Measurements from ENCODE around the gene CELF2. TPM values are rescaled to one million over a fixed set of nuclear protein-coding genes. Genes with fewer than 3 reads are reported as not detected.
A peak's percentile ranks its signal among the peaks of the same experiment; 100 is the strongest.

The CELF2 gene
- total RNA-seq, 4 donors from 2014 or later, result 27.0 to 44.1 (median 31.3) TPM

- in situ Hi-C loops (cut with MboI; ENCODE audit: low pct_ligation_motif_present in 1 of 4, low pct_unique_long_range_greater_than_20kb in 1 of 4, low sequenced_read_pairs in 3 of 4) (no loop called here), intact Hi-C loops (cut with DNase I; ENCODE audit: low total_unique reads) (no loop called here)
- H3K4me1 ChIP-seq, result no peaks in the 10 kb centered on the region
- 88 to 90% methylated on average over 7 to 16 of the region's 16 CpGs for WGBS, 2 donors (ENCODE audit: low coverage in 1 of 2)
- DNase-seq, result no peak
- TF ChIP-seq POLR2AphosphoS5 (IDR thresholded peaks at IDR 0.05) (no peak), EP300 (IDR thresholded peaks at IDR 0.05; ENCODE audit: low read depth) (no peak), POLR2A (IDR thresholded peaks at IDR 0.05) (no peak)
- TF ChIP-seq, protein P1, sequence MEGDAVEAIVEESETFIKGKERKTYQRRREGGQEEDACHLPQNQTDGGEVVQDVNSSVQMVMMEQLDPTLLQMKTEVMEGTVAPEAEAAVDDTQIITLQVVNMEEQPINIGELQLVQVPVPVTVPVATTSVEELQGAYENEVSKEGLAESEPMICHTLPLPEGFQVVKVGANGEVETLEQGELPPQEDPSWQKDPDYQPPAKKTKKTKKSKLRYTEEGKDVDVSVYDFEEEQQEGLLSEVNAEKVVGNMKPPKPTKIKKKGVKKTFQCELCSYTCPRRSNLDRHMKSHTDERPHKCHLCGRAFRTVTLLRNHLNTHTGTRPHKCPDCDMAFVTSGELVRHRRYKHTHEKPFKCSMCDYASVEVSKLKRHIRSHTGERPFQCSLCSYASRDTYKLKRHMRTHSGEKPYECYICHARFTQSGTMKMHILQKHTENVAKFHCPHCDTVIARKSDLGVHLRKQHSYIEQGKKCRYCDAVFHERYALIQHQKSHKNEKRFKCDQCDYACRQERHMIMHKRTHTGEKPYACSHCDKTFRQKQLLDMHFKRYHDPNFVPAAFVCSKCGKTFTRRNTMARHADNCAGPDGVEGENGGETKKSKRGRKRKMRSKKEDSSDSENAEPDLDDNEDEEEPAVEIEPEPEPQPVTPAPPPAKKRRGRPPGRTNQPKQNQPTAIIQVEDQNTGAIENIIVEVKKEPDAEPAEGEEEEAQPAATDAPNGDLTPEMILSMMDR (IDR thresholded peaks at IDR 0.05), result no peak
- H3K36me3 ChIP-seq, result no peaks in the 10 kb centered on the region
- H3K27me3 ChIP-seq, result no peaks in the 10 kb centered on the region
- H3K4me3 ChIP-seq, result no peak overlapping the region
- H3K27ac ChIP-seq, result no peak overlapping the region
- H3K9me3 ChIP-seq, result no peaks in the 10 kb centered on the region
Measured at GRCh38 chr10:11007476-11008020, 10.1 kb upstream of the CELF2 start.

DNA sequence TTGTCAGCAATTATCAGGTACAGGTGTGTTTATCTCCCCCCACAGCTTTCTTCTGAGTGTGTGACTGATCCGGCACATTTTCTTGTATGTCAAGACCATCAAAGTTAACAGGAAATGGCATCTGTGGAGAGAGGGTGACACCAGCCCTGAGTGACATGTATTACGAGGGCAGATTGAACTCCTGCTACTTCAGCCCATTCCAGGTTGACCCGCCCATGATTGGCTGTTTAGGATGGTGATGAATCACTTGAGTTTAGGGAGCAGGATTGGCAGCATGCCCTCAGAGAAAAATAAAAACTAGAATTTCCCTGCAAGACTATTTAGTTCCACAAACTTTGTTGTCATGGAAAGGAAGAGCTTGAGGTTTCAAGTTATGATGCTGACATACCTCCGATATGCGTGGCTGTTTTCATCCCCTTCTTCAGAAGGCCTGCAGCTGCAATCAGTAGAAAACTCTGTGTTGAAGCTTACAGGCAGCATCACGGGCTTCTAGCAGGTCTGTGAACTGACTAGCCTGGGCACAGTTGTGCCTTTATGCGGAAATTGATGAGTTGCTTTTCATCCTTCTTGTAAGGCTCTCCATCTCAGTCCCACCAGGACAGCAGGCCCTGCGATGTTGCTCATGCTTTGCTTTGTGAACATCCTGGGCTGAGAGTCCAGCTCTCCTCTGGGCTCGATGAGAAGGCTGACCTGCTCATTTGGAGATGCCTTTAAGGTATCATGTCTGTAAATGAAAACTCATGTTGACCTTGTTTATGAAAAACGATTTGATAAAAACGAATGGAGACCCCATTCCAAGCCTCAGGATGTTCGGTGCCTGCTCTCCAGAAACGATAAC lies 8.0 kb upstream of the CELF2 start:
- H3K4me1 ChIP-seq, result peaks cover 0 to 16% (median 6%) of the 10 kb centered on the region in 4 donors
- intact Hi-C loops (cut with DNase I; ENCODE audit: low total_unique reads), result no loop called here
- peak overlapping the region in 1 of 4 donors; percentile 40 for H3K27ac ChIP-seq
- TF ChIP-seq, protein P1 (IDR thresholded peaks at IDR 0.05), result no peak
- no peak for TF ChIP-seq EP300 (IDR thresholded peaks at IDR 0.05; ENCODE audit: low read depth)
- no peak for TF ChIP-seq POLR2AphosphoS5 (IDR thresholded peaks at IDR 0.05)
- TF ChIP-seq POLR2A (IDR thresholded peaks at IDR 0.05), result no peak
- H3K27me3 ChIP-seq, result no peaks in the 10 kb centered on the region
- no peak overlapping the region for H3K4me3 ChIP-seq
- WGBS, 2 donors (ENCODE audit: low coverage in 1 of 2), result 74 to 80% methylated on average over 9 to 13 of the region's 13 CpGs
- H3K36me3 ChIP-seq, result no peaks in the 10 kb centered on the region
- in situ Hi-C loops (cut with MboI; ENCODE audit: low pct_ligation_motif_present in 1 of 4, low pct_unique_long_range_greater_than_20kb in 1 of 4, low sequenced_read_pairs in 3 of 4), result no loop called here
- H3K9me3 ChIP-seq, result no peaks in the 10 kb centered on the region
- no peak for DNase-seq

GRCh38 chr10:11010582-11010981 lies 7.1 kb upstream of the CELF2 start:
- no peaks in the 10 kb centered on the region for H3K9me3 ChIP-seq
- in situ Hi-C loops (cut with MboI; ENCODE audit: low pct_ligation_motif_present in 1 of 4, low pct_unique_long_range_greater_than_20kb in 1 of 4, low sequenced_read_pairs in 3 of 4), result no loop called here
- DNase-seq, result no peak
- no peaks in the 10 kb centered on the region for H3K27me3 ChIP-seq
- intact Hi-C loops (cut with DNase I; ENCODE audit: low total_unique reads), result no loop called here
- TF ChIP-seq POLR2AphosphoS5 (IDR thresholded peaks at IDR 0.05), result peak; percentile 47 to 73 (median 60)
- TF ChIP-seq, protein P1 (IDR thresholded peaks at IDR 0.05), result no peak
- H3K4me3 ChIP-seq, result no peak overlapping the region
- H3K36me3 ChIP-seq, result no peaks in the 10 kb centered on the region
- WGBS, 2 donors (ENCODE audit: low coverage in 1 of 2), result 75 to 76% methylated on average over 6 of the region's 6 CpGs
- peak overlapping the region in 1 of 4 donors; percentile 40 for H3K27ac ChIP-seq
- H3K4me1 ChIP-seq, result peaks cover 0 to 25% (median 11%) of the 10 kb centered on the region in 4 donors

DNA sequence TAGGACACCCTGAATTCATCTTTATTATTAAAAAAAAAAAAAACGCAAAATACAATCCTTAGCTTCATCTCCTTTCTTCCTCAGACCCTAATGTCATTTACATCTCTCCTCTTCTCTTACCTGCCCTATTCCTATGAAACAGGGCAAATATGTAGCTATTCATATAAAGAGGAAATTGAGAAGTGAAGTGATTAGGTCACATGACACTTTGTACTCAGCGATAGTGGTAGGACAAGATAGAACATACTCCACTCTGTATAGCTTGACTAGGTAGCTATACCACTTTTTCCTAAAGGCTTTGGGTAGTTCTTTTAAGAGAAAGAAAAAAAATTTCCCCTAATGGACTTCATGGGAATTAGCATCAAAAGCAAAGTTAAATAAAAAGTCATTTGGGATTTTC lies 6.2 kb upstream of the CELF2 start:
- H3K4me3 ChIP-seq, result no peak overlapping the region
- no peaks in the 10 kb centered on the region for H3K36me3 ChIP-seq
- no peak overlapping the region for H3K27ac ChIP-seq
- H3K27me3 ChIP-seq, result no peaks in the 10 kb centered on the region
- H3K4me1 ChIP-seq, result peaks cover 0 to 26% (median 12%) of the 10 kb centered on the region in 4 donors
- no peak for TF ChIP-seq POLR2AphosphoS5 (IDR thresholded peaks at IDR 0.05)
- no peak for TF ChIP-seq EP300 (IDR thresholded peaks at IDR 0.05; ENCODE audit: low read depth)
- TF ChIP-seq, protein P1 (IDR thresholded peaks at IDR 0.05), result no peak
- in situ Hi-C loops (cut with MboI; ENCODE audit: low pct_ligation_motif_present in 1 of 4, low pct_unique_long_range_greater_than_20kb in 1 of 4, low sequenced_read_pairs in 3 of 4) (no loop called here), intact Hi-C loops (cut with DNase I; ENCODE audit: low total_unique reads) (no loop called here)
- no peaks in the 10 kb centered on the region for H3K9me3 ChIP-seq
- no peak for DNase-seq
- WGBS, 2 donors (ENCODE audit: low coverage in 1 of 2), result 94 to 100% methylated on average over 2 of the region's 2 CpGs
